ENCODE data around the gene DENND5B. TPM values are rescaled to one million over a fixed set of nuclear protein-coding genes. Genes with fewer than 3 reads are reported as not detected.

The DENND5B gene
- total RNA-seq, 1 donor from 2014 or later: 20.0 TPM

DNA sequence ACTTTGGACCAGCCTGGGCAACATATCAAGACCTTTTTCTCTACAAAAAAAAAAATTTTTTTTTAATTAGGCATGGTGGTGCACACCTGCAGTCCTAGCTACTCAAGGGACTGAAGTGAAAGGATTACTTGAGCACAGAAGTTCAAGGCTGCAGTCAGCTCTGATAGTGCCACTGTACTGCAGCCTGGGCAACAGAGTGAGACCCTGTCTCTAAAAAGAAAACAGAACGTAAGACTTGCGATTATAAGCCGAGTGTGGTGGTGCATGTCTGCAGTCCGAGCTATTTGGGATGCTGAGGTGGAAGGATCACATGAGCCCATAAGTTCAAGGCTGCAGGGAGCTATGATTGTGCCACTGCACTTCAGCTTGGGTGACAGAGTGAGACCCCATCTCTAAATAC, 76.0 kb downstream of the DENND5B start:
- H3K4me1 Mint-ChIP-seq (ENCODE audit: unreplicated experiment): peaks cover 6% of the 10 kb centered on the region
- H3K36me3 Mint-ChIP-seq (ENCODE audit: low read depth, unreplicated experiment): no peaks in the 10 kb centered on the region
- H3K27me3 Mint-ChIP-seq (ENCODE audit: unreplicated experiment): no peaks in the 10 kb centered on the region
- no peak overlapping the region for H3K27ac Mint-ChIP-seq (ENCODE audit: unreplicated experiment)
- no peak overlapping the region for H3K4me3 Mint-ChIP-seq (ENCODE audit: unreplicated experiment)
- DNase-seq (ENCODE audit: low spot score): no peak
- TF ChIP-seq, protein P1, sequence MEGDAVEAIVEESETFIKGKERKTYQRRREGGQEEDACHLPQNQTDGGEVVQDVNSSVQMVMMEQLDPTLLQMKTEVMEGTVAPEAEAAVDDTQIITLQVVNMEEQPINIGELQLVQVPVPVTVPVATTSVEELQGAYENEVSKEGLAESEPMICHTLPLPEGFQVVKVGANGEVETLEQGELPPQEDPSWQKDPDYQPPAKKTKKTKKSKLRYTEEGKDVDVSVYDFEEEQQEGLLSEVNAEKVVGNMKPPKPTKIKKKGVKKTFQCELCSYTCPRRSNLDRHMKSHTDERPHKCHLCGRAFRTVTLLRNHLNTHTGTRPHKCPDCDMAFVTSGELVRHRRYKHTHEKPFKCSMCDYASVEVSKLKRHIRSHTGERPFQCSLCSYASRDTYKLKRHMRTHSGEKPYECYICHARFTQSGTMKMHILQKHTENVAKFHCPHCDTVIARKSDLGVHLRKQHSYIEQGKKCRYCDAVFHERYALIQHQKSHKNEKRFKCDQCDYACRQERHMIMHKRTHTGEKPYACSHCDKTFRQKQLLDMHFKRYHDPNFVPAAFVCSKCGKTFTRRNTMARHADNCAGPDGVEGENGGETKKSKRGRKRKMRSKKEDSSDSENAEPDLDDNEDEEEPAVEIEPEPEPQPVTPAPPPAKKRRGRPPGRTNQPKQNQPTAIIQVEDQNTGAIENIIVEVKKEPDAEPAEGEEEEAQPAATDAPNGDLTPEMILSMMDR (IDR thresholded peaks at IDR 0.05; ENCODE audit: unreplicated experiment): no peak
- H3K9me3 Mint-ChIP-seq (ENCODE audit: unreplicated experiment): no peaks in the 10 kb centered on the region

DNA sequence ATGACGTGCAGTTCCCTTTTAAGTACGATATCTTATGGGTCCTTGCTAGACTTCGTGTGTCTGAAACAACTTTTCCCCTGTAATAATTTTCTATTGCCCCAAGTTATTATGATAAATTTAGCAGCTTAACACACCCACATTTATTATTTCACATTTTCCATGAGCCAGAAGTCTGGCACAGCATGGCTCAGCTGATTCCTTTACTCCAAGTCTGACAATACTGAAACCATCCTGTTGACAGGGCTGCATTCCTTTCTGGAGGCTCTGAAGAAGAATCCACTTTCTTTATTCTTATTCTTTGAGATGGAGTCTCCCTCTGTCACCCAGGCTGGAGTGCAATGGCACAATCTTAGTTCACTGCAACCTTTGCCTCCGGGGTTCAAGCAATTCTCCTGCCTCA, 80.9 kb downstream of the DENND5B start:
- peak overlapping the region; percentile 16 for H3K27ac Mint-ChIP-seq (ENCODE audit: unreplicated experiment)
- DNase-seq (ENCODE audit: low spot score): no peak
- no peaks in the 10 kb centered on the region for H3K9me3 Mint-ChIP-seq (ENCODE audit: unreplicated experiment)

DNA sequence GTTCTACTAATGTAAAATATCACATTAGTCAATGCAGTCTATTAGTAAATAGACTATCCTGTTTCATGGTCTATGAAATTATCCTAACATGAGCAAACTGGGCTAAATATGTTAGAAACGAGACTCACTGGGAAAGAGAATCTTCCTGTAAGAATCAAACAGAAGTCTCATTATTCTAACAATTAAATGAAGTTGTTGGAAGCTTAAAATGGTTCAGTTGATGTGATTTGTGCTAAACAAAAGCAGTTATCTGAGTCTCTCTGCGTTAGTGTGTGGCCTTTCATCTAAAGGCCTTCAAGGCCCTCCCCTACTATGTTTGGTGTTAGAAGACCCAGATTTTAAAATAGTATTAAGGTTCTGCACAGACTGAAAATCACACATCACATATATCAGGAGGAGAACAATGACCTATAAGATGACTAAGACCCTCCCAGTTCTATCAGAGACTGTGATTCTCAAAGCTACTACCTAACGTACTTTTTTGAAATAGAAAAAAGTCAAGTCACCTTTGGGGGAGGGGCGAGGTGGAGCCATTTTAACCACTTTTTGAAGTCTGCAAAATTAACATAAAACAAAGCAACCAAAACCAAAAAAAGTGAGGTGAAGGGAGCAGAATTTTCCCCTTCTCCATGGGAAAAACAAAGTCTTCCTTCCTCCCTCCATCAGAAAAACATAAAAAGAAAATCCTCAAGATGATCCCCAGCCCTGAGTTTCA, 82.3 kb downstream of the DENND5B start:
- no peak overlapping the region for H3K4me3 Mint-ChIP-seq (ENCODE audit: unreplicated experiment)
- H3K27ac Mint-ChIP-seq (ENCODE audit: unreplicated experiment): no peak overlapping the region
- no peak for DNase-seq (ENCODE audit: low spot score)
- H3K36me3 Mint-ChIP-seq (ENCODE audit: low read depth, unreplicated experiment): no peaks in the 10 kb centered on the region
- TF ChIP-seq, protein P1 (IDR thresholded peaks at IDR 0.05; ENCODE audit: unreplicated experiment): no peak
- peaks cover 16% of the 10 kb centered on the region for H3K4me1 Mint-ChIP-seq (ENCODE audit: unreplicated experiment)
- H3K27me3 Mint-ChIP-seq (ENCODE audit: unreplicated experiment): no peaks in the 10 kb centered on the region
- no peaks in the 10 kb centered on the region for H3K9me3 Mint-ChIP-seq (ENCODE audit: unreplicated experiment)

More for the DNA sequence above, 80.9 kb downstream of the DENND5B start:
- Mint-ChIP-seq H3K4me3 (ENCODE audit: unreplicated experiment) (no peak overlapping the region), H3K4me1 (ENCODE audit: unreplicated experiment) (peaks cover 16% of the 10 kb centered on the region), H3K36me3 (ENCODE audit: low read depth, unreplicated experiment) (no peaks in the 10 kb centered on the region), H3K27me3 (ENCODE audit: unreplicated experiment) (no peaks in the 10 kb centered on the region)
- TF ChIP-seq, protein P1 (IDR thresholded peaks at IDR 0.05; ENCODE audit: unreplicated experiment): no peak

DNA sequence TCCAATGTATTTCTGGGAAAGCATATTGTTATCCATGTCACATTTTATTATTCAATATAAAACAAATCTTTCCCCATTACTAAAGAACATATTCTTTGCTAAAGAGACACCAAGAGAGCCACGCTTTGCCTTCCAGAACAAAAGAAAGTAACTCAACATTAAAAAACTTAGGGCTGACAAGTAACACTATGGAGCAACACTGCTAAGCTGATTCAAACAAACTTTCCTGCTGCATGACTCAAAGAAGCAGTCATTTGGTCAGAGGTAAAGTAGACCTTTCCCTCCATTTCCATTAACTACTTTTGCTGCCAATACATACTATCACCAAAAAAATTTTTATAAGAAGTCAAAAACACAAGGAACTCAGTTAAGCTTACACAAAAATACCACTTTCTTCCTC, 83.0 kb downstream of the DENND5B start:
- Mint-ChIP-seq H3K27ac (ENCODE audit: unreplicated experiment) (no peak overlapping the region), H3K4me3 (ENCODE audit: unreplicated experiment) (no peak overlapping the region), H3K27me3 (ENCODE audit: unreplicated experiment) (no peaks in the 10 kb centered on the region), H3K36me3 (ENCODE audit: low read depth, unreplicated experiment) (no peaks in the 10 kb centered on the region), H3K4me1 (ENCODE audit: unreplicated experiment) (peaks cover 16% of the 10 kb centered on the region), H3K9me3 (ENCODE audit: unreplicated experiment) (no peaks in the 10 kb centered on the region)
- TF ChIP-seq, protein P1 (IDR thresholded peaks at IDR 0.05; ENCODE audit: unreplicated experiment): no peak
- DNase-seq (ENCODE audit: low spot score): no peak

DNA sequence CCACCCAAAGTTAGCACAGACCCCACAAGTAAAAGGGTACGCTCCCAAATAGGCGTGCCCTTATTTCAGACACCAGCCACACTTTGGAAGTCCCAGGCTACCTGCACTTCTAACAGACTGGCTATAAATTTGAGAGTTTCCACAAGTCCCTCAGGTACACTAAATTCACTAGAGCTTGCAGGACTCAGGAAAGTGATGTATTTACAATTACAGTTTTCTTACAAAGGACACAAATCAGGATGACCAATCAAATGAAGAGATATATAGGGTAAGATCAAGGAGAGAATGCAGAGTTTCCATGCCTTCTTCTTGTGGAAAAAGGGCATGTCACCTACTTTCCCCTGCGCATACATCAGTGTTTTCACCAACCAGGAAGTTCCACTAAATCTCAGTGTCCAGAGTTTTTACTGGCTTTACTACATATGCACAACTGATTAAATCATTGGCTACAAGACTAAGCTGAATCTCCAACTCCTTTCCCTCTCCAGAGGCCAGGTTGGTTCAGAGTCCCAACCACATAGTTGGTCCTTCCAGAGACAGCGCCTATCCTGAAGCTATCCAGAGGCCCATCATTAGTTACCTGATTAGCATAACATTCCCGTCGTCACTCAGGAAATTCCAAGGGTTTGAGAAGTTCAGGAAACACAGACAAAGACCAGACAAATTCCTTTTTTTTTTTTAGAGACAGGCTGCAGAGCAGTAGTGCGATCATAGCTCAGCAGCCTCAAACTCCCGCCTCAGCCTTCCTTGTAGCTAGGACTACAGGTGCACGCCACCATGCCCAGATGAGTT, 84.2 kb downstream of the DENND5B start:
- DNase-seq (ENCODE audit: low spot score): no peak
- peak overlapping the region; percentile 19 for H3K4me3 Mint-ChIP-seq (ENCODE audit: unreplicated experiment)
- no peaks in the 10 kb centered on the region for H3K27me3 Mint-ChIP-seq (ENCODE audit: unreplicated experiment)
- peaks cover 16% of the 10 kb centered on the region for H3K4me1 Mint-ChIP-seq (ENCODE audit: unreplicated experiment)
- H3K9me3 Mint-ChIP-seq (ENCODE audit: unreplicated experiment): no peaks in the 10 kb centered on the region
- H3K36me3 Mint-ChIP-seq (ENCODE audit: low read depth, unreplicated experiment): no peaks in the 10 kb centered on the region
- TF ChIP-seq, protein P1 (IDR thresholded peaks at IDR 0.05; ENCODE audit: unreplicated experiment): no peak
- peak overlapping the region; percentile 49 for H3K27ac Mint-ChIP-seq (ENCODE audit: unreplicated experiment)

All from endothelial cell (in vitro differentiated cells).